GM20000 (cell line): ENCODE data around the gene TNFRSF14.

Experiments used
- DNase-seq: peaks from one replicate; pipeline ENCODE4 v3.0.0; 2012; ENCODE audit warnings: low spot score
- TF ChIP-seq, protein P1 (sequence below): IDR thresholded peaks from 2 replicates; pipeline ENCODE4 v1.5.1; 2012; ENCODE audit warnings: mild to moderate bottlenecking, control low read depth; ENCODE audit errors: extremely low read depth, missing control alignments

The TNFRSF14 gene

DNA sequence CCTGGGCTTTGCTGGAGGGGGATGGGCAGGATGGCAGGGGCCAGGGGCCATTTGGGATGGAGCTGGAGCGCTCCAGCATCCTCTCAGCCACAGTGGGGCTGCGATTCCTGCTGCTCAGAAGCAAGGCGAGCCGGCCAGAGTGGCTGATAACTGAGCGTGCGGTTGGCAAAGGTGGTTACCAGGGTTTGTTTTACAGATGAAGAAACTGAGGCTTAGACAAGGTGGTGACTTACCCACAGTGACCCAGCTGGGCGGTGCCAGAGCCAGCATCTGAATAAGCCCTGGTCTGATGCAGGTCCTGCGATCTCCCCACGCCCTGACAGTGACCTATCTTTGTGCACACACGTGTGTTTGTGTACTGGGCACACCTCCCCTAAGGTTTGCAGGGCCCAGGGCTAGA, 24.5 kb downstream of the TNFRSF14 start:
- TF ChIP-seq, protein P1, sequence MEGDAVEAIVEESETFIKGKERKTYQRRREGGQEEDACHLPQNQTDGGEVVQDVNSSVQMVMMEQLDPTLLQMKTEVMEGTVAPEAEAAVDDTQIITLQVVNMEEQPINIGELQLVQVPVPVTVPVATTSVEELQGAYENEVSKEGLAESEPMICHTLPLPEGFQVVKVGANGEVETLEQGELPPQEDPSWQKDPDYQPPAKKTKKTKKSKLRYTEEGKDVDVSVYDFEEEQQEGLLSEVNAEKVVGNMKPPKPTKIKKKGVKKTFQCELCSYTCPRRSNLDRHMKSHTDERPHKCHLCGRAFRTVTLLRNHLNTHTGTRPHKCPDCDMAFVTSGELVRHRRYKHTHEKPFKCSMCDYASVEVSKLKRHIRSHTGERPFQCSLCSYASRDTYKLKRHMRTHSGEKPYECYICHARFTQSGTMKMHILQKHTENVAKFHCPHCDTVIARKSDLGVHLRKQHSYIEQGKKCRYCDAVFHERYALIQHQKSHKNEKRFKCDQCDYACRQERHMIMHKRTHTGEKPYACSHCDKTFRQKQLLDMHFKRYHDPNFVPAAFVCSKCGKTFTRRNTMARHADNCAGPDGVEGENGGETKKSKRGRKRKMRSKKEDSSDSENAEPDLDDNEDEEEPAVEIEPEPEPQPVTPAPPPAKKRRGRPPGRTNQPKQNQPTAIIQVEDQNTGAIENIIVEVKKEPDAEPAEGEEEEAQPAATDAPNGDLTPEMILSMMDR = no peak
- DNase-seq = no peak

DNA sequence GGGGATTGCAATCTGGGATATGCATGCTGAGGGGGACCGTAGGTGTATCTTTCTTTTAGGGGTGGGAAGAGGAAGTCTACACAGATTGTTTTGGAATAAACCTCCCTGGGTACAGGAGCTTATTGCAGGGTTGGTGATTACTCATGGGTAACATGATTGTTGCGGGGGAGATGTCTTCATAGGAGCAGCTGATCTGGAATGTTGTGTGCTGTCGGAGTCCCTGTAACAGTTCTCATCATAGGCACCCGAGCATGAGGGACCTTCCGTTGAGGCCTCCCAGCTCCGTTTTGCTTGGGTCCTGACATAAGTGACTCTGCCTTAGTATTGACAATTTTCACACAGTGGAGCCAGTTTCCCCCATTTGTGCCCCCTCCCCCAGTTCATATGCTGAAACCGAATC, 26.2 kb downstream of the TNFRSF14 start:
- TF ChIP-seq, protein P1 = no peak
- DNase-seq = no peak

DNA sequence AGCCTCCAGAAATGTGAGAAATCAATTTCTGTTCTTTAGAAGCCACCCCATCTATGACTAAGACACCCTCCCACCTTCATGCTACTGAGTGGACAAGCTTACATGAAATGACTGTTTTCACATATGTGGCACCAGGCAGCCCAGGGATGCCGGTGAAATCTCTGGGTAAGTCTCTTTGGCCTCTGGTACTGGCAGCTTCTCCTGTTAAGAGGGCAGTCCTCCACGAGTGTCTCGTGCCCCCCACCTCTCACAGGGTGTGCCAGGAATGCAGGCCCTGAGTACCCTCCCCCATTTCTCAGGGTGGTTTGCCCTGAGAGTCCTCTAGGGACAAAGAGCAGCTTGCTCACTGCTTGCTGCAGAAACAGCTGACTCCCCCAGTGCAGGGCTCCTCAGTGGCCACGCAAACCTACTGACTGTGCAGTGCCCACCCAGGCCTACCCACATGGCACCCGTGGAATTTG, 27.2 kb downstream of the TNFRSF14 start:
- DNase-seq = no peak
- TF ChIP-seq, protein P1 = no peak

DNA sequence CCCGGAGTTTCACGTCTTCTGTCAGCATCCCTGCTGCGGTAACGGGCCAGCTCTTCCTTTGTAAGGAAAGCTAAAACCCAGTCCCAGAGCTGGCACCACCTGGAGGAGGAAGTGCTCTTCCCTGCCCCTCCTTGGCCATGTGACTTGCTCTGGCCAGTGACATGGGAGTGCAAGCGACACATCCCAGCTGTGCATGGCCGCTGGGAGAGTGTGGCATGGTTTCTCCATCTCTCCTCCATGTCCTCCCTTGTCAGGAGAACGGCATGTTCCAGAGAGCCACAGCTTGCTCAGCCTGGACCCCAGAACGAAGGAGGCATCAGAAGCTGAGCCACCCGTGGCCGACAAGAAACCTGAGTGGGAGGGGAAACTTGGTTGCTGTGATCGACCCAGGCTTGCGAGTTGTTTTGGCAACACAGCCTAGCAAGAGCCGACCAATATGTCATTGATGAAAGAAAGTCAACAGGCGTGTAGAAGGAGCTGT, 27.7 kb downstream of the TNFRSF14 start:
- TF ChIP-seq, protein P1 = no peak

DNA sequence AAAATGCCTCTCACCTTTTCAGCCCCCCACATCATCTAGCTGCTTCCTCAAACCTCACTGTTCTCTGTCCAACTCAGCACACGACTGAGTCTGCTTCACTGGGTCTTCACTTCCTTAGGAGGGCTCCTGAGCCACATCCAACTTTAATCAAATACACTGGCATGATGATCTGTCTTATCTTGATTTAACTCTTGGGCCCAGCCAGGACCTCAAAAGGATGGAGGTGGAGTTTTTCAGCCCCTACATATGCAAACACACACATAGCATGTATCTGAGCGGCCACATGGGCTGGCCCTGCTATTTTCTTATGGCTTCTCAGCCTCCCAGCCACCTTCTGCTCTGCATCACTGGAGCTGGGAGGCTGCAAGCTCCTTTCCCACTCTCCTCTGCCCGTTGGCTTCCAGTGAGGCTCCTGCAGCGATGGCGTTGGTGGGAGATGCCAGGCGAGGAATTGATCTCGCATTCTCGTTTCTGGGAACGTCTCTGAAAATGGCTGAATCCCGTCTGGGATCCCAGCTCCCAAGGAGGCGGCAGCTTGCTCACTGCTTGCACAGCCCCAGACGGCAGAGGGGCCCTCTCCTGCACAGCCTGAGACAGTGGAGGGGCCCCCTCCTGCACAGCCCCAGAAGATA, 28.6 kb downstream of the TNFRSF14 start:
- DNase-seq = no peak
- TF ChIP-seq, protein P1 = no peak

More for the DNA sequence above, 27.7 kb downstream of the TNFRSF14 start:
- no peak for DNase-seq

DNA sequence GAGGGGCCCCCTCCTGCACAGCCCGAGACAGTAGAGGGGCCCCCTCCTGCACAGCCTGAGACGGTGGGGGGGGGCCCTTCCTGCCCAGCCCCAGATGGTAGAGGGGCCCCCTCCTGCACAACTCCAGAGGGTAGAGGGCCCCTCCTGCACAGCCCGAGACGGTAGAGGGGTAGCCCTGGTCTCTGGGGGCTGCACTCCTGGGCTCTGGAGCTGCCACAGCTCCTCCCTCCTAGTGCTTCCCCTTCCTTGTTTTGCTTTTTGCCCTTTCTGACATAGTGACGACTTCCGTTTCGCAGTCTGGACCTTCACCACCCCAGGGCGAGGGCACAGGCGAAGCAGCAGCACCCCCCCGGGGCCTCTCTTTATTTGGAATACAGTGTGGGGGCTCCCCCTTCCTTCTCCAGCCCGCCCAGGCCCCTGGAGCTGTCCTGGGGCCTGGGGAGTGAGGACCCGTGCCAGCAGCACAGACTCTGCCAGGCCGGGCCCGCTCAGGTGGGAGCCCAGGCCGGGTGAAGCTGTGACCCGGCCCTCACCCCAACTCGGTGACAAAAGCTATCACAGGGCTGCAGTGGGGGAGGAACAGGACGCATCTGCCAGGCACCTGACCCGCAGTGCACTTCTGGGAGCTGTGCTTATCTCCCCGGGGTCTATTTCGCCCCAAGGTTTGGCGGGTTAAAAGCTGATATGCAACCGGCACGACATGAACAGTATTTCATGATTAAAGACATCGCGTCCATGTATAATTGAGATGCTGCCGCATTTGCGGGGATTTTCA, 29.3 kb downstream of the TNFRSF14 start:
- DNase-seq = peak; percentile 75
- TF ChIP-seq, protein P1 = no peak
